ENCODE measurements around the gene MSANTD7. TPM values are rescaled to one million over a fixed set of nuclear protein-coding genes. Genes with fewer than 3 reads are reported as not detected.

The MSANTD7 gene
- total and polyA plus RNA-seq, 4 donors: 2.6 to 8.2 (median 5.6) TPM

DNA sequence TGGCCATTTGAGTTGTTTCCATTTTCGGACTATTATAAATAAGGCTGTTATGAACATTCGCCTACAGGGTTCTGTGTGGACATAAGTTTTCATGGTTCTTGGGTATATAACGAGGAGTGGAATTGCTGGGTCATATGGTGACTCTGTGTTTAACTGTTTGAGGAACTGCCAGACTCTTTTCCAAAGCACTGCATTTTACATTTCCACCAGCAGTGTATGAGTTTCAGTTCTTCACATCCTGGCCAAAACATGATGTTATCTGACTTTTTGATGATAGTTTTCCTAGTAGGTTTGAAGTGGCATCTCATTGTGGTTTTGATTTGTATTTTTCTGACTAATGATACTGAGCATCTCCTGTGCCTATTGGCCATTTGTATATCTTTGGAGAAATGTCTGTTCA is 46.0 kb downstream of the MSANTD7 start:
- Histone ChIP-seq H3K36me3 (ENCODE audit: control insufficient read depth in 1 of 2, insufficient read depth in 2 of 2, low read length in 1 of 2) (no peaks in the 10 kb centered on the region), H3K27me3 (ENCODE audit: control insufficient read depth in 1 of 2, insufficient read depth in 2 of 2, low read length in 1 of 2) (no peaks in the 10 kb centered on the region), H3K27ac (ENCODE audit: low read depth in 1 of 2, low read length in 2 of 2) (no peak overlapping the region), H3K4me1 (ENCODE audit: control insufficient read depth in 1 of 2, insufficient read depth in 2 of 2, low read length in 2 of 2) (no peaks in the 10 kb centered on the region), H3K4me3 (ENCODE audit: low read length in 2 of 2) (no peak overlapping the region), H3K9me3 (ENCODE audit: control insufficient read depth, low read length) (no peaks in the 10 kb centered on the region)
- DNase-seq (no peak), ATAC-seq (ENCODE audit: low FRiP score) (no peak)
- intact Hi-C loops (cut with DNase I): no loop called here
- 92 to 98% methylated on average over 3 of the region's 3 CpGs for WGBS, 2 donors

Other genes starting within 250 kb of the MSANTD7 start
- gene FAM107B, start 63.4 kb upstream of the MSANTD7 start, total RNA-seq: 10 to 100 TPM; 31.4 to 34.8 TPM
- gene FAM107B, start 63.4 kb upstream of the MSANTD7 start, polyA plus RNA-seq: 10 to 100 TPM; 16.6 to 58.5 TPM
- 1 to 10 TPM; 1.9 TPM for gene CDNF, start 269 bp upstream of the MSANTD7 start, total RNA-seq
- gene CDNF, start 269 bp upstream of the MSANTD7 start, polyA plus RNA-seq: 1 to 10 TPM in 1 of 2 donors, not detected in 1; 1.3 TPM
- gene HSPA14, start within 50 bp of the MSANTD7 start, total RNA-seq: 10 to 100 TPM; 11.5 TPM
- 10 to 100 TPM in 1 of 2 donors, 1 to 10 TPM in 1; 7.3 to 11.7 TPM for gene HSPA14, start within 50 bp of the MSANTD7 start, polyA plus RNA-seq
- gene SUV39H2, start 40.6 kb downstream of the MSANTD7 start, total RNA-seq: 1 to 10 TPM; 5.2 to 8.0 TPM
- 1 to 10 TPM; 1.1 to 3.0 TPM for gene SUV39H2, start 40.6 kb downstream of the MSANTD7 start, polyA plus RNA-seq
- gene DCLRE1C, start 115.8 kb downstream of the MSANTD7 start, total RNA-seq: 10 to 100 TPM in 1 of 2 donors, 1 to 10 TPM in 1; 9.3 to 16.6 TPM
- 1 to 10 TPM; 1.6 to 5.9 TPM for gene DCLRE1C, start 115.8 kb downstream of the MSANTD7 start, polyA plus RNA-seq
- gene MEIG1, start 121.1 kb downstream of the MSANTD7 start, total RNA-seq: not detected
- not detected for gene MEIG1, start 121.1 kb downstream of the MSANTD7 start, polyA plus RNA-seq
- 1 to 10 TPM in 1 of 2 donors, not detected in 1; 1.1 TPM for gene OLAH, start 205.6 kb downstream of the MSANTD7 start, total RNA-seq
- gene OLAH, start 205.6 kb downstream of the MSANTD7 start, polyA plus RNA-seq: 1 to 10 TPM; 2.5 to 4.4 TPM